NCI-H446 treated with DMSO at 0.1 percent for 48 hours (cell line): Measurements from ENCODE around the gene PLK4.
"Not testable (repeated sequence)": the region's sequence is repeated elsewhere in the genome, so short reads cannot be mapped to it uniquely, and the experiment has no call there.

Experiments
- DNase-seq: peaks from one replicate; lab custom pipeline; 2025; lab: John Stamatoyannopoulos, UW

PLK4 gene

DNA sequence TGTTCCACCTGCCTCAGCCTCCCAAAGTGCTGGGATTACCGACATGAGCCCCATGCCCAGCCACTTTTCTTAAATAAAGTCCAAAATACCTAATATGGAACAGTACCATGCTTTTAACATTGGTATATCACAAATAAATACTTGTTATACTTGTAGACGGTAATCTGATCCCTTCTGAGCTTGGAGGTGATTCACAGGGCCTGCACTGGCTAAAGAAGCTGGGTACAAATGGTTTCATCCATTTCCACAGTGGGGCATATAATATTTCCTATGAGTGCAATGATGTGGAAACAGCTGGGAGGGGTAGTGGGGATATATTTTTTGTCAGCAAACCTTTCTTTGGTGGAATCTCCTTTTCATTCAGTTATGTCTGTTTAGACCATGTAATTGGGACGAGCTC lies 35.8 kb downstream of the PLK4 start:
- no peak for DNase-seq

- no peak for DNase-seq
Observed at GRCh38 chr4:127917151-127917550, 36.5 kb downstream of the PLK4 start.

DNA sequence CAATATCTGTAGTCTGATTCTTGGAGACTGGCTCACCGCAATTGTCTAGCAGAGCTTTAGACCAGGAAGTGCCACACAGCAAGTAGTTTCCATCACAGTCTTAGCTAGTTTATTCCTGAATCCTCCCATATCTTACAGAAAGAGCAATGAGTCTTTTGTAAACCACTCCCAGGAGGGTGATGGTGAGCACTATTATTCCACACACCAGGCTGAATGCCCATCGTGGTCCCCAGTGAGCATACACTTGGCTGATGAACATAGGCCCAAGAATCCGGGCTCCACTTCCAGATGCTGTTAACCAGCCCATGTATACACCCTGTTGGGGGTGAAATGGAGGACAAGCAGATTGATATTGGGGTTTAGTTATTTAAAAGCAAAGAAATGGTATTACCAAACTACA lies 39.8 kb downstream of the PLK4 start:
- DNase-seq: no peak

GRCh38 chr4:127922226-127922625 lies 41.5 kb downstream of the PLK4 start:
- DNase-seq: no peak

GRCh38 chr4:127925720-127926119 lies 45.0 kb downstream of the PLK4 start:
- not testable (repeated sequence) for DNase-seq

DNA sequence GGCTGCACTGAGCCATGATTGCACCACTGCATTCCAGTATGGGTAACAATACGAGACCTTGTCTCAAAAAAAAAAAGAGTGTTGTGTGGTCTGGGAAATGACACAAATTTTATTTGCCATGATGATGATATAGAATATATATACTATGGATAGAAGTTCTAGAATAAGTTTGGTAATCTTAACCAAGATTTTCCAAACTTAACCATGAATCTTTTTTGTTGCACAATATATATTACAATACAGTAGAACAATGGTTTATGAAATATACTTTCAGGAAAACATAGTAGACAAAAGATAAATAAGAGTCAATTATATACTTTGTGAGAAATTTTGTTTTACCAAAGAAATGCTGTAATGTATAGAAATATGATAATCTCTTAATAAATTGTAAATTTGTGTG lies 49.5 kb downstream of the PLK4 start:
- DNase-seq: no peak

- not testable (repeated sequence) for DNase-seq
Observed at GRCh38 chr4:127931836-127932235, 51.1 kb downstream of the PLK4 start.

GRCh38 chr4:127936974-127937373 lies 56.3 kb downstream of the PLK4 start:
- DNase-seq: no peak
